Right lobe of liver (tissue), 6 donors: ENCODE data around the gene SLC9A3. TPM values are rescaled to one million over a fixed set of nuclear protein-coding genes. Genes with fewer than 3 reads are reported as not detected.
A peak's percentile ranks its signal among the peaks of the same experiment; 100 is the strongest.

Experiments used
- ATAC-seq, 4 donors: fragments of 200-7000 bp; cut with Tn5 transposase; one replicate each; pipeline ENCODE4 v1.9.1; 2020; ENCODE audit warnings: mild to moderate bottlenecking in 4 of 4, moderate library complexity in 4 of 4
- DNase-seq, 3 donors: peaks; one replicate each; pipeline ENCODE4 v3.0.0-alpha.2; 2020
- H3K27ac ChIP-seq, 3 donors: fragments of 200-600 bp; one replicate each; pipeline ENCODE4 v1.8.0; 2022
- H3K27me3 ChIP-seq, 2 donors: fragments of 200-600 bp; one replicate each; pipeline ENCODE4 v1.8.0; 2022
- H3K36me3 ChIP-seq, 4 donors: fragments of 200-600 bp; sonication (generic) in 1 of 4; one replicate each; pipeline versions ENCODE4 v1.5.1 to v1.8.0; 2017 to 2022; ENCODE audit warnings: control low read depth in 1 of 4
- H3K4me1 ChIP-seq, 4 donors: fragments of 200-600 bp; sonication (generic) in 1 of 4; one replicate each; pipeline versions ENCODE4 v1.5.1 to v1.8.0; 2017 to 2022; ENCODE audit warnings: control low read depth in 1 of 4
- H3K4me3 ChIP-seq, 3 donors: fragments of 200-600 bp; one replicate each; pipeline ENCODE4 v1.8.0; 2022
- H3K9me3 ChIP-seq, 4 donors: fragments of 200-600 bp; sonication (generic) in 1 of 4; one replicate each; pipeline versions ENCODE4 v1.5.1 to v1.8.0; 2017 to 2022; ENCODE audit warnings: control low read depth in 1 of 4
- CTCF ChIP-seq, 4 donors: fragments of 200-600 bp in 3 of 4; fragments of 450-650 bp in 1 of 4; IDR thresholded peaks; one replicate each; pipeline versions ENCODE4 v1.5.1 to v1.8.0; 2016 to 2022; ENCODE audit warnings: antibody characterized with exemption in 4 of 4, mild to moderate bottlenecking in 2 of 4
- POLR2A ChIP-seq: fragments of 450-650 bp; IDR thresholded peaks from one replicate; pipeline ENCODE4 v1.6.1; 2017; ENCODE audit warnings: antibody characterized with exemption, mild to moderate bottlenecking
- WGBS: methylation state at CpG from one replicate; pipeline ENCODE4 v1.1.6; 2018; ENCODE audit warnings: low coverage, low lambda C conversion rate; ENCODE audit not compliant: insufficient coverage; ENCODE audit errors: missing lambda C conversion rate; 5-methylcytosine and 5-hydroxymethylcytosine counted together
- intact Hi-C, 2 donors: fragments of 100-400 bp; cut with DNase I; formaldehyde crosslinking; loops; one replicate each; pipeline versions ENCODE4 v1.11.2 to v1.14.1; 2022
- total RNA-seq, 6 experiments: library from RNA; depleted of rRNA in 2 of 6; stranded (reverse); fragments of >200 nt in 2 of 6; fragmentation: NEBNext Ultra II Directional in 3 of 6; extraction: Animal tissue kit (Norgen Biotek cat#: 25700) in 3 of 6; gene quantifications; one replicate each; pipeline versions ENCODE4 v1.1.0 to v1.2.4, GENCODE V29; 2016 to 2023
- donor health status: DM: no; HTN: yes; CAD: no.
- donor health status: DM: no; HTN: no; CAD: no.
- donor health status: DM: no; HTN: no; CAD: no.
- donor health status: DM: no; HTN: yes; CAD: no.
- donor health status: DM: no; HTN: yes; CAD: no.

Gene SLC9A3
- total RNA-seq, 6 experiments from 2014 or later, result 0.32 to 1.8 (median 0.46) TPM

GRCh38 chr5:527646-528628 is 3.7 kb upstream of the SLC9A3 start:
- H3K9me3 ChIP-seq, result no peaks in the 10 kb centered on the region
- H3K4me1 ChIP-seq, result peaks cover 0 to 3% (median 0%) of the 10 kb centered on the region in 4 donors
- intact Hi-C loops, result no loop called here
- ATAC-seq, result no peak
- peaks cover 0 to 16% of the 10 kb centered on the region in 2 donors for H3K27me3 ChIP-seq
- no peaks in the 10 kb centered on the region for H3K36me3 ChIP-seq
- 13% methylated on average over 6 of the region's 66 CpGs for WGBS
- no peak overlapping the region for H3K27ac ChIP-seq
- peak in 2 of 3 donors; percentile 20 to 46 for DNase-seq
- TF ChIP-seq POLR2A, result no peak
- TF ChIP-seq CTCF (IDR thresholded peaks at IDR 0.05), result no peak
- H3K4me3 ChIP-seq, result no peak overlapping the region

- peak in 1 of 4 donors; percentile 15 for ATAC-seq
- Histone ChIP-seq H3K4me3 (no peak overlapping the region), H3K4me1 (peaks cover 0 to 3% (median 0%) of the 10 kb centered on the region in 4 donors), H3K27ac (no peak overlapping the region), H3K9me3 (no peaks in the 10 kb centered on the region), H3K27me3 (peaks cover 0 to 16% of the 10 kb centered on the region in 2 donors), H3K36me3 (no peaks in the 10 kb centered on the region)
- WGBS, result 60% methylated on average over 3 of the region's 14 CpGs
- TF ChIP-seq POLR2A (no peak), CTCF (IDR thresholded peaks at IDR 0.05) (no peak)
- DNase-seq, result peak in 1 of 3 donors; percentile 30
- intact Hi-C loops, result no loop called here
Observed at GRCh38 chr5:526456-527088, 2.3 kb upstream of the SLC9A3 start.

- DNase-seq, result peak in 1 of 3 donors; percentile 13
- Histone ChIP-seq H3K36me3 (no peaks in the 10 kb centered on the region), H3K9me3 (no peaks in the 10 kb centered on the region), H3K27me3 (peaks cover 0 to 16% of the 10 kb centered on the region in 2 donors), H3K27ac (no peak overlapping the region), H3K4me1 (peaks cover 0 to 3% (median 0%) of the 10 kb centered on the region in 4 donors), H3K4me3 (no peak overlapping the region)
- no peak for TF ChIP-seq POLR2A
- TF ChIP-seq CTCF (IDR thresholded peaks at IDR 0.05), result no peak
- ATAC-seq, result no peak
- WGBS, result 29% methylated on average over 2 of the region's 9 CpGs
- intact Hi-C loops, result no loop called here
Observed at GRCh38 chr5:525916-526315, 1.7 kb upstream of the SLC9A3 start.

GRCh38 chr5:524973-525761 is 918 bp upstream of the SLC9A3 start:
- TF ChIP-seq POLR2A, result no peak
- TF ChIP-seq CTCF (IDR thresholded peaks at IDR 0.05), result no peak
- no peaks in the 10 kb centered on the region for H3K9me3 ChIP-seq
- H3K4me3 ChIP-seq, result no peak overlapping the region
- 48% methylated on average over 16 of the region's 24 CpGs for WGBS
- no peak for DNase-seq
- no peak overlapping the region for H3K27ac ChIP-seq
- H3K27me3 ChIP-seq, result peaks cover 0 to 16% of the 10 kb centered on the region in 2 donors
- ATAC-seq, result no peak
- H3K4me1 ChIP-seq, result peaks cover 0 to 3% (median 0%) of the 10 kb centered on the region in 4 donors
- intact Hi-C loops, result no loop called here
- no peaks in the 10 kb centered on the region for H3K36me3 ChIP-seq
